ENCODE measurements around the gene APLP2.

DNA sequence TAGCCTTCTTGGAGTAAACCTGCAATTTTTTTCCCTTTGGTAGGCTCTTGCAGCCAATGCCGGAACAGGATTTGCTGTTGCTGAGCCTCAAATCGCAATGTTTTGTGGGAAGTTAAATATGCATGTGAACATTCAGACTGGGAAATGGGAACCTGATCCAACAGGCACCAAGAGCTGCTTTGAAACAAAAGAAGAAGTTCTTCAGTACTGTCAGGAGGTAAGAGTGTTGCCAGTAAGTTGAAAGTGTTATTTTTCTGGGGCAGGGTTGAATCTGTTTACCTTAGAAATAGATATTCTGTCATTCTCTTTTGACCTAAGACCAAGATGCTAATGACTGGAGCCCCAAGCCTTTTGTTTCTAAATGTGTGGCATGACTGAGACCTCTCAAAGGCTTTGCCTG lies 39.7 kb downstream of the APLP2 start:
- TF ChIP-seq, protein P1, sequence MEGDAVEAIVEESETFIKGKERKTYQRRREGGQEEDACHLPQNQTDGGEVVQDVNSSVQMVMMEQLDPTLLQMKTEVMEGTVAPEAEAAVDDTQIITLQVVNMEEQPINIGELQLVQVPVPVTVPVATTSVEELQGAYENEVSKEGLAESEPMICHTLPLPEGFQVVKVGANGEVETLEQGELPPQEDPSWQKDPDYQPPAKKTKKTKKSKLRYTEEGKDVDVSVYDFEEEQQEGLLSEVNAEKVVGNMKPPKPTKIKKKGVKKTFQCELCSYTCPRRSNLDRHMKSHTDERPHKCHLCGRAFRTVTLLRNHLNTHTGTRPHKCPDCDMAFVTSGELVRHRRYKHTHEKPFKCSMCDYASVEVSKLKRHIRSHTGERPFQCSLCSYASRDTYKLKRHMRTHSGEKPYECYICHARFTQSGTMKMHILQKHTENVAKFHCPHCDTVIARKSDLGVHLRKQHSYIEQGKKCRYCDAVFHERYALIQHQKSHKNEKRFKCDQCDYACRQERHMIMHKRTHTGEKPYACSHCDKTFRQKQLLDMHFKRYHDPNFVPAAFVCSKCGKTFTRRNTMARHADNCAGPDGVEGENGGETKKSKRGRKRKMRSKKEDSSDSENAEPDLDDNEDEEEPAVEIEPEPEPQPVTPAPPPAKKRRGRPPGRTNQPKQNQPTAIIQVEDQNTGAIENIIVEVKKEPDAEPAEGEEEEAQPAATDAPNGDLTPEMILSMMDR (IDR thresholded peaks at IDR 0.05; ENCODE audit: low read depth, low read length): no peak
- TF ChIP-seq EZH2phosphoT487 (IDR thresholded peaks at IDR 0.05; ENCODE audit: low read depth): no peak

Data from OCI-LY3 (cell line).